HL-60/S4 treated with phorbol 12-myristate 13-acetate at 8.2 ng/mL for 4 days and 3 days (cell line): ENCODE measurements around the gene PSENEN.

Source experiments
- in situ Hi-C: fragments of 300-500 bp; cut with MboI; formaldehyde crosslinking; loops from 2 replicates; pipeline ENCODE4 v1.15.0; 2022; ENCODE audit warnings: low sequenced_read_pairs

The PSENEN gene

GRCh38 chr19:35750167-35750566 lies 4.7 kb downstream of the PSENEN start:
- in situ Hi-C loops, result no loop called here

- in situ Hi-C loops, result no loop called here
These were observed 6.6 kb downstream of the PSENEN start for GRCh38 chr19:35751839-35752745.

- in situ Hi-C loops, result no loop called here
These were observed 7.4 kb downstream of the PSENEN start for GRCh38 chr19:35752746-35753350.

GRCh38 chr19:35753634-35754369 lies 8.4 kb downstream of the PSENEN start:
- in situ Hi-C loops, result no loop called here

- in situ Hi-C loops, result no loop called here
These were observed 9.1 kb downstream of the PSENEN start for GRCh38 chr19:35754370-35755130.

GRCh38 chr19:35755131-35755549 lies 9.7 kb downstream of the PSENEN start:
- in situ Hi-C loops, result no loop called here

- in situ Hi-C loops, result no loop called here
These were observed 10.3 kb downstream of the PSENEN start for GRCh38 chr19:35755550-35756376.

GRCh38 chr19:35756377-35757230 lies 11.2 kb downstream of the PSENEN start, which contains the start of gene HSPB6:
TSS of gene HSPB6 (minus strand) at chr19:35757029. CDS start at chr19:35757008, 21 bp downstream.
- in situ Hi-C loops, result no loop called here

- in situ Hi-C loops, result no loop called here
These were observed 11.8 kb downstream of the PSENEN start for GRCh38 chr19:35757231-35757748.

GRCh38 chr19:35757749-35758608 lies 12.5 kb downstream of the PSENEN start, which contains the start of gene PROSER3:
TSS of gene PROSER3 (plus strand) at chr19:35758176. CDS start at chr19:35758216, 40 bp downstream.
- in situ Hi-C loops, result no loop called here

- in situ Hi-C loops, result no loop called here
These were observed 14.2 kb downstream of the PSENEN start for GRCh38 chr19:35759697-35760096.

GRCh38 chr19:35760711-35761349 lies 15.4 kb downstream of the PSENEN start:
- in situ Hi-C loops, result no loop called here

GRCh38 chr19:35764432-35765315 lies 19.2 kb downstream of the PSENEN start:
- in situ Hi-C loops, result no loop called here

GRCh38 chr19:35766571-35767104 lies 21.2 kb downstream of the PSENEN start:
- in situ Hi-C loops, result no loop called here

- in situ Hi-C loops, result no loop called here
These were observed 22.0 kb downstream of the PSENEN start for GRCh38 chr19:35767288-35768081.
